GM06990 (cell line): Measurements from ENCODE around the gene FA2H.

Source experiments
- DNase-seq: peaks from one replicate; pipeline ENCODE4 v3.0.0-alpha.2; 2011; ENCODE audit not compliant: insufficient read length; ENCODE audit errors: extremely low read depth
- H3K27me3 ChIP-seq: replicated peaks from 2 replicates; pipeline ENCODE4 v1.6.0; 2011; ENCODE audit warnings: low read length; ENCODE audit not compliant: control insufficient read depth, insufficient read depth
- H3K36me3 ChIP-seq: 2 replicates; pipeline ENCODE4 v1.5.1; 2011; ENCODE audit warnings: low read length; ENCODE audit not compliant: control insufficient read depth, insufficient read depth
- H3K4me3 ChIP-seq: replicated peaks from 2 replicates; pipeline ENCODE4 v1.5.1; 2011; ENCODE audit warnings: low read depth, mild to moderate bottlenecking, control low read depth, low read length
- TF ChIP-seq, protein P1 (sequence below): IDR thresholded peaks from 2 replicates; pipeline ENCODE4 v1.5.1; 2011; ENCODE audit warnings: low read length, control low read depth, mild to moderate bottlenecking, inconsistent platforms; ENCODE audit not compliant: insufficient read depth, poor library complexity, severe bottlenecking

The FA2H gene

DNA sequence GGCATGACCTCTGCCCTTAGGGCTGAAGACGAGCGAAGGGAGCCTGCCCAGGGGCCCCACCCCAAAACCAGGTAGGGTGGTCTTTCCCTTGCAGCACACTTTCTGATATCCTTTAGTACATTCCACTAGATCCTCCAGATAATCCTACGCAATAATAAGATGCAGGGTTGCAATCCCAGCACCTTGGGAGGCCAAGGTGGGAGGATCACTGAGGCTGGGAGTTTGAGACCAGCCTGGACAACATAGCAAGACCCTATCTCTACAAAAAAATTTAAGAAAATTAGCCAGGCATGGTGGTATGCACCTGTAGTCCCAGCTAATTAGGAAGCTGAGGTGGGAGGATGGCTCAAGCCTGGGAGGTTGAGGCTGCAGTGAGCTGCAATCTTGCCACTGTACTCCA, 39.1 kb downstream of the FA2H start:
- no peak for DNase-seq
- TF ChIP-seq, protein P1, sequence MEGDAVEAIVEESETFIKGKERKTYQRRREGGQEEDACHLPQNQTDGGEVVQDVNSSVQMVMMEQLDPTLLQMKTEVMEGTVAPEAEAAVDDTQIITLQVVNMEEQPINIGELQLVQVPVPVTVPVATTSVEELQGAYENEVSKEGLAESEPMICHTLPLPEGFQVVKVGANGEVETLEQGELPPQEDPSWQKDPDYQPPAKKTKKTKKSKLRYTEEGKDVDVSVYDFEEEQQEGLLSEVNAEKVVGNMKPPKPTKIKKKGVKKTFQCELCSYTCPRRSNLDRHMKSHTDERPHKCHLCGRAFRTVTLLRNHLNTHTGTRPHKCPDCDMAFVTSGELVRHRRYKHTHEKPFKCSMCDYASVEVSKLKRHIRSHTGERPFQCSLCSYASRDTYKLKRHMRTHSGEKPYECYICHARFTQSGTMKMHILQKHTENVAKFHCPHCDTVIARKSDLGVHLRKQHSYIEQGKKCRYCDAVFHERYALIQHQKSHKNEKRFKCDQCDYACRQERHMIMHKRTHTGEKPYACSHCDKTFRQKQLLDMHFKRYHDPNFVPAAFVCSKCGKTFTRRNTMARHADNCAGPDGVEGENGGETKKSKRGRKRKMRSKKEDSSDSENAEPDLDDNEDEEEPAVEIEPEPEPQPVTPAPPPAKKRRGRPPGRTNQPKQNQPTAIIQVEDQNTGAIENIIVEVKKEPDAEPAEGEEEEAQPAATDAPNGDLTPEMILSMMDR, result no peak
- Histone ChIP-seq H3K4me3 (no peak overlapping the region), H3K27me3 (no peaks in the 10 kb centered on the region), H3K36me3 (no peaks in the 10 kb centered on the region)

DNA sequence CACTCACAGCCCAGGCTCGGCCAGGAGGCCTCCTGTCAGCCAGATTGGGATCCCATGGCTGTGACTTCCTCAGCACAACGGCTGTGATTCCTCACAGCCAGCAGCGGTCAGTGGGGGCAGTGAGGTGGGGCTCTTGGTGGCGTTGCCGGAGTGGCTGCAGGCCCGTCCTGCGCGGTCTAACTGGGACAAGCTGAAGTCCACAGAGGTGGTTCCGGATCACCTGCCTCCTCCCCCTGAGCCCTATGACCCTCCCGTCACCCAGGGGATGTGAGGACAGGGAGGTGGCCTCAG, 39.5 kb downstream of the FA2H start:
- no peak for DNase-seq
- no peaks in the 10 kb centered on the region for H3K27me3 ChIP-seq
- H3K36me3 ChIP-seq, result no peaks in the 10 kb centered on the region
- TF ChIP-seq, protein P1, result no peak
- no peak overlapping the region for H3K4me3 ChIP-seq

DNA sequence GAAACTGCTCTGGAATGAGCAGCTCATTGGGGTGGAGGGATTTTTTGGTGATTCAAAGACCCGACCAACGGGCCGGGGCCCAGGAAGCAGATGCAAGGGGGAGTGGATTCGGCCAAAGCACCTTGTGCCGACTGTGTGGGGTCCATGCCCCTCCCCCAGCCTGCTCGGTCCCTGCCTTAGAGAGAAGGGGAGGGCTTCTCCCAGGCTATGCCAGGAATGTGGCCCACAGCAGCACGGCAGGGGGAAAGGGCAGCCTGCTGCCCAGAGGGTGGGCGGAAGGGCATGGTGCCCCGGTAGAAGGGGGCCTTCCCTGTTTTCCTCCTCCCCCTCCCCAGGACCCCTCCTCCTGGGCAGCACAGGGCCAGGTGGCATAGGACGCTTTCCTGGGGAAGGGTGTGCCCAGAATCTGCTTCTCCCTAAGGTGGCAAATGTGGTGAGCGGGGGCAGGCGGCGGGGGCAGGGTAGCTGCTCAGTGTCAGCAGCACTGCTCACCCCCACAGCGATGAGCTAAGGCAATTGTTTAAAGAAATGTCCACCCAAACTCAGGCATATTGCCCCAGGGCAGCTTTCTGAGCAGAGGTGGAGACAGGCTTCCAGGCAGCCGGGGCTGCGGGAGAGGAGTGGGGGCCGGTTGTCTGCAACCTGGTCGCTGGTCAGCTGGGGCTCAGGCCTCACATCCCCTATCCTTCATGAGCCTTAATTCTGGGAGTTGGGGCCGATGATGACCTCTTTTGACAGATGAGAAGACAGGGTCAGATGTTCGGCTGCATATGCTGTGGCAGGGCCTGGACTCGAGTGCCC, 40.1 kb downstream of the FA2H start:
- H3K36me3 ChIP-seq, result no peaks in the 10 kb centered on the region
- no peaks in the 10 kb centered on the region for H3K27me3 ChIP-seq
- no peak for DNase-seq
- no peak overlapping the region for H3K4me3 ChIP-seq
- TF ChIP-seq, protein P1, result no peak

DNA sequence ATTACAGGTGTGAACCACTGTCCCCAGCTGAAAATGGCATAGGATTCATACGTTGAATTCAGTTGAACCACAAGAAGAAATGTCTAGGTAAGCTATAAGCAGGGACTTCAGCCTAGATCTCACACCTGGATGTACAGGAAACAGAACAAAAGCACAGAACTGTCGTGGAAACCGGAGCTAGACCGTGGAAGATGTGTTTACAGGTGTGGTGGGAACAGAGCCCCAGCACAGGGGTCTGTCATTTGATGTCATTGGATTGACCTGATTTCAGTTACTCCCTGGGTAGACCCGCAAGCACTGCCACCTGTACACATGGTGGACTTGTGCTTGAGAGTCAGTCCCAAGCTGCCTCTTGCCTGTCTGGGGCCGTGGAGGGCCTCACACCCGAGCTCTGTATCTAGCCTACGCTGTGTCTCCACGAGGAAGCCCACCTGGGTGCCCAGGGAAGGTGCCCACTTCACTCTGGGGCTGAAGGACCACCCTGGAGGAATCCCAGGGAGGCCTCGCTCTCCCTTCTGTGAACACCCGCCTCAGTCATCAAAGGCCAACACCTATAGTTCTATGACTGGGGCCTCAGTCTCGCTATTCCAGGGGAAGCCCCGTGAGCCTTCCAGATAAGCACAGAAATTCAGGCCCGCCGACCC, 41.8 kb downstream of the FA2H start:
- no peaks in the 10 kb centered on the region for H3K27me3 ChIP-seq
- DNase-seq, result no peak
- TF ChIP-seq, protein P1, result no peak

DNA sequence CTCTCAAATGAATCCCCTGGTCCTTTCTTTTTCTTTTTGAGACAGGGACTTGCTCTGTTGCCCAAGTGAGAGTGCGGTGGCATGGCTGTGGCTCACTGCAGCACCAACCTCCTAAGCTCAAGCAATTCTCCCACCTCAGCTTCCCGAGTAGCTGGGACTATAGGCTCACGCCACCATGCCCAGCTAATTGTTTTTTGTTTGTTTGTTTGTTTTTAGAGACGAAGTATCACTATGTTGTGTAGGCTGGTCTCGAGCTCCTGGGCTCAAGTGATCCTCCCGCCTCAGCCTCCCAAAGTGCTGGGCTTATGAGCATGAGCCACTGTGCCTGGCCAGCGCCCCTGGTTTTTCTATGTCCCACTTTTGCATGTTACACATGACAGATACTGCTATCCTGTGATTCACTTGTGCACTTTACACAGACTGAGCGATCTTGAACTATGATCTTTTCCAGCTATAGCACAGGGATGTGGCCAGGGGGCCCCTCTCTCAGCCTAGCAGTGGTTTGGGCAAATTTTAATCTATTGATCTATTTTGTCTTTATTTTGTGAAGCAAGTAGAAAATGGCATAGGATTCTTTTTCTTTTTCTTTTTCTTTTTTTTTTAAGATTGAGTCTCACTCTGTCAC, 42.7 kb downstream of the FA2H start:
- TF ChIP-seq, protein P1, result no peak
- Histone ChIP-seq H3K27me3 (no peaks in the 10 kb centered on the region), H3K4me3 (no peak overlapping the region), H3K36me3 (no peaks in the 10 kb centered on the region)
- DNase-seq, result no peak

More for the DNA sequence above, 41.8 kb downstream of the FA2H start:
- Histone ChIP-seq H3K4me3 (no peak overlapping the region), H3K36me3 (no peaks in the 10 kb centered on the region)
